GM12874 (cell line): ENCODE results near the gene GNAZ.
A peak's percentile ranks its signal among the peaks of the same experiment; 100 is the strongest.

Source experiments
- CTCF ChIP-seq: IDR thresholded peaks from 2 replicates; pipeline ENCODE4 v1.5.1; 2011; ENCODE audit warnings: low read depth, mild to moderate bottlenecking, control low read depth, low read length, moderate library complexity; ENCODE audit not compliant: insufficient read depth

Gene GNAZ

GRCh38 chr22:23125512-23126103 lies 55.3 kb downstream of the GNAZ start:
- TF ChIP-seq CTCF = no peak

- no peak for TF ChIP-seq CTCF
Observed at GRCh38 chr22:23126165-23127054, 56.1 kb downstream of the GNAZ start.

GRCh38 chr22:23127055-23127756 lies 56.9 kb downstream of the GNAZ start:
- no peak for TF ChIP-seq CTCF

- no peak for TF ChIP-seq CTCF
Observed at GRCh38 chr22:23127788-23128187, 57.5 kb downstream of the GNAZ start.

- TF ChIP-seq CTCF = peak; percentile 77
Observed at GRCh38 chr22:23128269-23129108, 58.2 kb downstream of the GNAZ start.

GRCh38 chr22:23129149-23129548 lies 58.8 kb downstream of the GNAZ start:
- no peak for TF ChIP-seq CTCF
